Neural progenitor cell (in vitro differentiated cells): Measurements from ENCODE around the gene HSP90AA1. TPM values are rescaled to one million over a fixed set of nuclear protein-coding genes. Genes with fewer than 3 reads are reported as not detected.
"Not testable (repeated sequence)": the region's sequence is repeated elsewhere in the genome, so short reads cannot be mapped to it uniquely, and the experiment has no call there.

ENCODE experiments used
- DNase-seq: peaks from one replicate; pipeline ENCODE4 v3.0.0-alpha.2; 2016; ENCODE audit warnings: low spot score
- H2AFZ ChIP-seq: fragments of 200-600 bp; sonication (generic); replicated peaks from 2 replicates; pipeline ENCODE4 v1.6.1; 2016; ENCODE audit warnings: antibody characterized with exemption
- H3F3A ChIP-seq: fragments of 200-600 bp; sonication (generic); 2 replicates; pipeline ENCODE4 v1.6.1; 2016; ENCODE audit warnings: antibody characterized with exemption, low read depth
- H3K27ac ChIP-seq: fragments of 200-600 bp; sonication (generic); 2 replicates; pipeline ENCODE4 v1.5.1; 2016; ENCODE audit warnings: mild to moderate bottlenecking
- H3K27me3 ChIP-seq: fragments of 200-600 bp; sonication (generic); 2 replicates; pipeline ENCODE4 v1.6.1; 2016; ENCODE audit warnings: mild to moderate bottlenecking, moderate library complexity
- H3K36me3 ChIP-seq: fragments of 200-600 bp; sonication (generic); 2 replicates; pipeline ENCODE4 v1.5.1; 2016
- H3K4me1 ChIP-seq: fragments of 200-600 bp; sonication (generic); 2 replicates; pipeline ENCODE4 v1.6.1; 2016; ENCODE audit warnings: mixed run types
- H3K4me2 ChIP-seq: fragments of 200-600 bp; sonication (generic); 2 replicates; pipeline ENCODE4 v1.6.1; 2016
- H3K4me3 ChIP-seq: fragments of 200-600 bp; sonication (generic); 2 replicates; pipeline ENCODE4 v1.5.1; 2016
- H3K79me2 ChIP-seq: fragments of 200-600 bp; sonication (generic); 2 replicates; pipeline ENCODE4 v1.6.1; 2016; ENCODE audit warnings: low read depth
- H3K9ac ChIP-seq: fragments of 200-600 bp; sonication (generic); 2 replicates; pipeline ENCODE4 v1.6.1; 2016
- H3K9me3 ChIP-seq: fragments of 200-600 bp; sonication (generic); 2 replicates; pipeline ENCODE4 v1.5.1; 2016; ENCODE audit warnings: low read depth
- H4K20me1 ChIP-seq: fragments of 200-600 bp; sonication (generic); 2 replicates; pipeline ENCODE4 v1.6.1; 2016; ENCODE audit warnings: low read depth
- H3K27ac Mint-ChIP-seq: 3 replicates; pipeline ENCODE4 v1.8.0; 2021; ENCODE audit warnings: mixed read lengths
- H3K27me3 Mint-ChIP-seq: 2 replicates; pipeline ENCODE4 v1.8.0; 2022; ENCODE audit warnings: low read depth, mild to moderate bottlenecking, inconsistent platforms, moderate library complexity, mixed read lengths; ENCODE audit not compliant: insufficient read depth
- H3K36me3 Mint-ChIP-seq: 3 replicates; pipeline ENCODE4 v1.8.0; 2021; ENCODE audit warnings: mixed read lengths
- H3K4me1 Mint-ChIP-seq: 3 replicates; pipeline ENCODE4 v1.8.0; 2021; ENCODE audit warnings: mixed read lengths
- H3K4me3 Mint-ChIP-seq: 3 replicates; pipeline ENCODE4 v1.8.0; 2021; ENCODE audit warnings: mild to moderate bottlenecking, moderate library complexity, mixed read lengths
- H3K9me3 Mint-ChIP-seq: 3 replicates; pipeline ENCODE4 v1.8.0; 2020; ENCODE audit warnings: mixed read lengths
- EZH2 ChIP-seq: fragments of 200-600 bp; sonication (generic); IDR thresholded peaks from 2 replicates; pipeline ENCODE4 v1.6.1; 2017; ENCODE audit warnings: antibody characterized with exemption, mild to moderate bottlenecking, moderate library complexity
- EZH2phosphoT487 ChIP-seq: fragments of 200-600 bp; sonication (generic); IDR thresholded peaks from 2 replicates; pipeline ENCODE4 v1.6.1; 2017; ENCODE audit warnings: antibody characterized with exemption
- total RNA-seq: library from RNA; depleted of rRNA; stranded (reverse); fragments of >200 nt; gene quantifications from 2 replicates; pipeline ENCODE4 v1.2.3, GENCODE V29; 2015; ENCODE audit warnings: low replicate concordance
- TF ChIP-seq, protein P1 (sequence below): fragments of 200-600 bp; sonication (generic); IDR thresholded peaks from 2 replicates; pipeline ENCODE4 v1.5.1; 2017; ENCODE audit warnings: antibody characterized with exemption, mild to moderate bottlenecking

The HSP90AA1 gene
- total RNA-seq, 1 donor from 2014 or later = 746 TPM

DNA sequence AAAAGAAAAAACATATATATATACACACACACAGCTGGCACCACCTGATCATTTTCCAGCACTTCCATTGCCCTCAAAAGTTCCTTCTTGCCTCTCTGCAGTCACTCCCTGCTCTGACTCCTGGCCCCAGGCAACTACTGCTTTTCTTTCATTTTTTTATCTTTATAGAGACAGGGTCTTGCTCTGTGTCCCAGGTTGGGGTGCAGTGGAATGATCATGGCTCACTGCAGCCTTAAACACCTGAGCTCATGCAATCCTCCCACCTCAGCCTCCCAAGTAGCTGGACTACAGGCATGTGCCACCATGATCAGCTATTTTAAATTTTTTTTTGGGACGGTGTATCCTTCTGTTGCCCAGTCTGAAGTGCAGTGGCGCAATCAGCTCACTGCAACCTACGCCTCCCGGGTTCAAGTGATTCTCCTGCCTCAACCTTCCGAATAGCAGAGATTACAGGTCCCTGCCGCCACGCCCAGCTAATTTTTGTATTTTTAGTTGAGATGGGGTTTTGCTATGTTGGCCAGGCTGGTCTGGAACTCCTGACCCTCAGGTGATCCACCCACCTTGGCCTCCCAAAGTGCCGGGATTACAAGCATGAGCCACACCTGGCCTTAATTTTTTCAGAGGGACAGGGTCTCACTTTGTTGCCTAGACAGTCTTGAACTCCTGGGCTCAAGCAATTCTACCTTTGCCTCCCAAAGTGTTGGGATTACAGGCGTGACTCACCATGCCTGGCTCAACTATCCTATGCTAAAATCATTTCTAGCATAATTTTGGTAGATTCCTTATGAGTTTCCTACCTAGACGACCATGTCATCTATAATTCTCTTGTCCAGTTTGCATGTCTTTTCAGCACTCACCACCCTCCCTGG is 7.8 kb downstream of the HSP90AA1 start:
- H3K27me3 Mint-ChIP-seq = peaks cover 4% of the 10 kb centered on the region
- peaks cover 31% of the 10 kb centered on the region for H4K20me1 ChIP-seq
- H3K9me3 ChIP-seq = no peaks in the 10 kb centered on the region
- peaks cover 21% of the 10 kb centered on the region for H3K4me1 Mint-ChIP-seq
- H3K27me3 ChIP-seq = no peaks in the 10 kb centered on the region
- peaks cover 30% of the 10 kb centered on the region for H3K36me3 ChIP-seq
- peaks cover 67% of the 10 kb centered on the region for H3F3A ChIP-seq
- H3K4me1 ChIP-seq = peaks cover 19% of the 10 kb centered on the region
- no peak overlapping the region for H3K9ac ChIP-seq
- H3K36me3 Mint-ChIP-seq = peaks cover 52% of the 10 kb centered on the region
- TF ChIP-seq EZH2 (no peak), EZH2phosphoT487 (no peak)
- TF ChIP-seq, protein P1, sequence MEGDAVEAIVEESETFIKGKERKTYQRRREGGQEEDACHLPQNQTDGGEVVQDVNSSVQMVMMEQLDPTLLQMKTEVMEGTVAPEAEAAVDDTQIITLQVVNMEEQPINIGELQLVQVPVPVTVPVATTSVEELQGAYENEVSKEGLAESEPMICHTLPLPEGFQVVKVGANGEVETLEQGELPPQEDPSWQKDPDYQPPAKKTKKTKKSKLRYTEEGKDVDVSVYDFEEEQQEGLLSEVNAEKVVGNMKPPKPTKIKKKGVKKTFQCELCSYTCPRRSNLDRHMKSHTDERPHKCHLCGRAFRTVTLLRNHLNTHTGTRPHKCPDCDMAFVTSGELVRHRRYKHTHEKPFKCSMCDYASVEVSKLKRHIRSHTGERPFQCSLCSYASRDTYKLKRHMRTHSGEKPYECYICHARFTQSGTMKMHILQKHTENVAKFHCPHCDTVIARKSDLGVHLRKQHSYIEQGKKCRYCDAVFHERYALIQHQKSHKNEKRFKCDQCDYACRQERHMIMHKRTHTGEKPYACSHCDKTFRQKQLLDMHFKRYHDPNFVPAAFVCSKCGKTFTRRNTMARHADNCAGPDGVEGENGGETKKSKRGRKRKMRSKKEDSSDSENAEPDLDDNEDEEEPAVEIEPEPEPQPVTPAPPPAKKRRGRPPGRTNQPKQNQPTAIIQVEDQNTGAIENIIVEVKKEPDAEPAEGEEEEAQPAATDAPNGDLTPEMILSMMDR = no peak
- H3K27ac ChIP-seq = no peak overlapping the region
- H3K9me3 Mint-ChIP-seq = peaks cover 2% of the 10 kb centered on the region
- no peak overlapping the region for H3K4me3 Mint-ChIP-seq
- H3K27ac Mint-ChIP-seq = no peak overlapping the region
- DNase-seq = no peak
- peaks cover 27% of the 10 kb centered on the region for H3K79me2 ChIP-seq
- no peak overlapping the region for H3K4me2 ChIP-seq
- no peak overlapping the region for H3K4me3 ChIP-seq
- no peak overlapping the region for H2AFZ ChIP-seq

DNA sequence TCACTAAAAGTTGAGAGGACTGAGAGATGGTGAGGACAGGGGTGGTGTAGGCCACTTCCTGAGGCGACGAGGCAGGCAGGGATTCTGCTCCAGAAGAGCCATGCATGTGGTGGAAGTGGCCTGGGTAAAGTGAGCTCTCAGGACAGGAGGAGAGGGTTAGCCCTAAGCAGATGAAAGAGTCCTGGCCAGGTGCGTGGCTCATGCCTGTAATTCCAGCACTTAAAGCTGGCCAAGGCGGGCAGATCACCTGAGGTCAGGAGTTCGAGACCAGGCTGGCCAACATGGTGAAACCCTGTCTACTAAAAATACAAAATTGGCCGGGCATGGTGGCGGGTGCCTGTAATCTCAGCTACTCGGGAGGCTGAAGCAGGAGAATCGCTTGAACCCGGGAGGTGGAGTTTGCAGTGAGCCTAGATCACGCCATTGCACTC is 8.5 kb downstream of the HSP90AA1 start:
- not testable (repeated sequence) for H3K27ac ChIP-seq, H3K9me3 ChIP-seq, H3K4me3 ChIP-seq, H3K9ac ChIP-seq, H3K27me3 ChIP-seq, DNase-seq, H3K9me3 Mint-ChIP-seq, H3K27me3 Mint-ChIP-seq, H3K27ac Mint-ChIP-seq, H3K4me2 ChIP-seq, H3K4me3 Mint-ChIP-seq, H2AFZ ChIP-seq
- H3F3A ChIP-seq = peaks cover 62% of the 10 kb centered on the region
- Mint-ChIP-seq H3K4me1 (peaks cover 15% of the 10 kb centered on the region), H3K36me3 (peaks cover 46% of the 10 kb centered on the region)
- peaks cover 24% of the 10 kb centered on the region for H3K36me3 ChIP-seq
- H4K20me1 ChIP-seq = peaks cover 24% of the 10 kb centered on the region
- H3K79me2 ChIP-seq = peaks cover 20% of the 10 kb centered on the region
- H3K4me1 ChIP-seq = peaks cover 12% of the 10 kb centered on the region

DNA sequence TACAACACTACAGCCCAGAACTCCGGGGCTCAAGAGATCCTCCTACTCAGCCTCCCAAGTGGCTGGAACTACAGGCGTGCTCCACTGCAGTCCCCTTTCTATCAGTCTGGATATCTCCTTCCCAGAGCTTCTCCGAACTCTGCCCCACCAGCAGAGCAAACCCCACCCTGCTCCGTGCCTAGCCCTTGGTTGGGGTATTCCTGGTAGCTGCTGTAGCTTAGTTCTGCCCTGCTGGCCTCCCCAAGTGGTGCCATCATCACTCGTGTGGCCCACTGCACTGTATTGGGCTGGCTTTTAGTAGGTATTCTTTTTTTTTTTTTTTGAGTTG is 9.5 kb downstream of the HSP90AA1 start:
- no peak overlapping the region for H3K27ac Mint-ChIP-seq
- peaks cover 41% of the 10 kb centered on the region for H3K36me3 Mint-ChIP-seq
- DNase-seq = no peak

More for the DNA sequence above, 9.5 kb downstream of the HSP90AA1 start:
- TF ChIP-seq, protein P1 = no peak
- TF ChIP-seq EZH2 (no peak), EZH2phosphoT487 (no peak)
- peaks cover 3% of the 10 kb centered on the region for H3K4me1 ChIP-seq
- peaks cover 19% of the 10 kb centered on the region for H3K36me3 ChIP-seq
- H3K4me2 ChIP-seq = no peak overlapping the region
- no peak overlapping the region for H3K9ac ChIP-seq
- peaks cover 51% of the 10 kb centered on the region for H3F3A ChIP-seq
- peaks cover 14% of the 10 kb centered on the region for H4K20me1 ChIP-seq
- H3K4me3 Mint-ChIP-seq = no peak overlapping the region
- H3K4me1 Mint-ChIP-seq = peaks cover 7% of the 10 kb centered on the region
- no peak overlapping the region for H3K4me3 ChIP-seq
- no peak overlapping the region for H3K27ac ChIP-seq
- peaks cover 2% of the 10 kb centered on the region for H3K9me3 Mint-ChIP-seq
- no peak overlapping the region for H2AFZ ChIP-seq
- H3K79me2 ChIP-seq = peaks cover 9% of the 10 kb centered on the region
- H3K27me3 Mint-ChIP-seq = peaks cover 4% of the 10 kb centered on the region
- H3K27me3 ChIP-seq = no peaks in the 10 kb centered on the region
- no peaks in the 10 kb centered on the region for H3K9me3 ChIP-seq
